Measurements from ENCODE around the gene SHC2. TPM values are rescaled to one million over a fixed set of nuclear protein-coding genes. Genes with fewer than 3 reads are reported as not detected.
"Not testable (repeated sequence)": the region's sequence is repeated elsewhere in the genome, so short reads cannot be mapped to it uniquely, and the experiment has no call there.

Gene SHC2
- total RNA-seq, 4 donors from 2014 or later: 14.6 to 25.0 (median 17.8) TPM

GRCh38 chr19:455031-455705, 5.7 kb downstream of the SHC2 start:
- DNase-seq (ENCODE audit: low spot score in 2 of 2): no peak
- H3K4me3 ChIP-seq (ENCODE audit: low read depth, poor library complexity, severe bottlenecking): no peak overlapping the region
- whole genome bisulfite sequencing, 2 donors: 95 to 97% methylated on average over 39 of the region's 39 CpGs
- TF ChIP-seq CTCF (IDR thresholded peaks at IDR 0.05) (no peak), POLR2A (IDR thresholded peaks at IDR 0.05) (no peak)
- intact Hi-C loops (cut with DNase I; ENCODE audit: low total_unique reads): no loop called here

- no peak for DNase-seq (ENCODE audit: low spot score in 2 of 2)
- no peak overlapping the region for H3K4me3 ChIP-seq (ENCODE audit: low read depth, poor library complexity, severe bottlenecking)
- 93 to 95% methylated on average over 22 of the region's 22 CpGs for WGBS, 2 donors
- intact Hi-C loops (cut with DNase I; ENCODE audit: low total_unique reads): no loop called here
- TF ChIP-seq CTCF (IDR thresholded peaks at IDR 0.05): no peak
- no peak for TF ChIP-seq POLR2A (IDR thresholded peaks at IDR 0.05)
Measured at GRCh38 chr19:453606-454005, 7.2 kb downstream of the SHC2 start.

- no peak for TF ChIP-seq POLR2A (IDR thresholded peaks at IDR 0.05)
- no peak for TF ChIP-seq CTCF (IDR thresholded peaks at IDR 0.05)
- no peak overlapping the region for H3K4me3 ChIP-seq (ENCODE audit: low read depth, poor library complexity, severe bottlenecking)
- intact Hi-C loops (cut with DNase I; ENCODE audit: low total_unique reads): no loop called here
- no peak for DNase-seq (ENCODE audit: low spot score in 2 of 2)
- 91 to 95% methylated on average over 16 of the region's 16 CpGs for WGBS, 2 donors
Measured at GRCh38 chr19:452829-453228, 8.0 kb downstream of the SHC2 start.

GRCh38 chr19:450912-451481, 9.8 kb downstream of the SHC2 start:
- intact Hi-C loops (cut with DNase I; ENCODE audit: low total_unique reads); H3K4me3 ChIP-seq (ENCODE audit: low read depth, poor library complexity, severe bottlenecking); DNase-seq (ENCODE audit: low spot score in 2 of 2): not testable (repeated sequence)
- WGBS, 2 donors: 95% methylated on average over 33 of the region's 33 CpGs

GRCh38 chr19:449916-450315, 10.9 kb downstream of the SHC2 start:
- 91 to 92% methylated on average over 19 to 20 of the region's 20 CpGs for WGBS, 2 donors
- TF ChIP-seq POLR2A (IDR thresholded peaks at IDR 0.05) (no peak), CTCF (IDR thresholded peaks at IDR 0.05) (no peak)
- no peak for DNase-seq (ENCODE audit: low spot score in 2 of 2)
- H3K4me3 ChIP-seq (ENCODE audit: low read depth, poor library complexity, severe bottlenecking): no peak overlapping the region
- intact Hi-C loops (cut with DNase I; ENCODE audit: low total_unique reads): no loop called here

GRCh38 chr19:447816-448560, 12.8 kb downstream of the SHC2 start:
- no peak overlapping the region for H3K4me3 ChIP-seq (ENCODE audit: low read depth, poor library complexity, severe bottlenecking)
- WGBS, 2 donors: 61 to 68% methylated on average over 31 of the region's 31 CpGs
- TF ChIP-seq POLR2A (IDR thresholded peaks at IDR 0.05) (no peak), CTCF (IDR thresholded peaks at IDR 0.05) (no peak)
- intact Hi-C loops (cut with DNase I; ENCODE audit: low total_unique reads): no loop called here
- DNase-seq (ENCODE audit: low spot score in 2 of 2): no peak
